Uterus (tissue), 2 donors: Measurements from ENCODE around the gene SERPINA7.

Source experiments
- CTCF ChIP-seq, 4 experiments: fragments of 200-600 bp in 2 of 4; fragments of 450-650 bp in 2 of 4; sonication (generic) in 2 of 4; IDR thresholded peaks; one replicate each; pipeline ENCODE4 v1.5.1; 2016 to 2019; ENCODE audit warnings: antibody characterized with exemption in 4 of 4, mild to moderate bottlenecking in 2 of 4, moderate library complexity in 1 of 4
- POLR2A ChIP-seq, 2 donors: fragments of 450-650 bp; IDR thresholded peaks; one replicate each; pipeline ENCODE4 v1.6.1; 2016; ENCODE audit warnings: antibody characterized with exemption in 2 of 2, mild to moderate bottlenecking in 1 of 2, moderate library complexity in 1 of 2

GRCh38 chrX:106014119-106014775, 24.3 kb downstream of the SERPINA7 start:
- no peak for TF ChIP-seq POLR2A (IDR thresholded peaks at IDR 0.05)
- no peak for TF ChIP-seq CTCF (IDR thresholded peaks at IDR 0.05)
